Breast epithelium (tissue), 4 donors: Measurements from ENCODE around the gene GPER1. TPM values are rescaled to one million over a fixed set of nuclear protein-coding genes. Genes with fewer than 3 reads are reported as not detected.

Experiments used
- DNase-seq, 2 donors: peaks; one replicate each; pipeline ENCODE4 v3.0.0-alpha.2; 2019; ENCODE audit warnings: low spot score in 2 of 2
- H3K27ac ChIP-seq, 2 donors: fragments of 200-600 bp; sonication (generic) in 1 of 2; one replicate each; pipeline ENCODE4 v1.5.1; 2016 to 2019; ENCODE audit warnings: mild to moderate bottlenecking in 1 of 2
- H3K27me3 ChIP-seq, 2 donors: fragments of 200-600 bp; sonication (generic) in 1 of 2; one replicate each; pipeline versions ENCODE4 v1.5.1 to v1.6.0; 2017 to 2019; ENCODE audit warnings: control low read depth in 1 of 2, mild to moderate bottlenecking in 1 of 2
- H3K36me3 ChIP-seq: fragments of 200-600 bp; one replicate; pipeline ENCODE4 v1.5.1; 2019
- H3K4me1 ChIP-seq, 2 donors: fragments of 200-600 bp; sonication (generic); one replicate each; pipeline ENCODE4 v1.5.1; 2016 to 2019; ENCODE audit warnings: control low read depth in 1 of 2
- H3K4me3 ChIP-seq, 3 donors: fragments of 200-600 bp; sonication (generic); 1 replicate in 2 of 3; 2 replicates in 1 of 3; pipeline ENCODE4 v1.5.1; 2016 to 2019; ENCODE audit warnings: mild to moderate bottlenecking in 3 of 3, moderate library complexity in 2 of 3
- H3K9me3 ChIP-seq, 2 donors: fragments of 200-600 bp; sonication (generic) in 1 of 2; one replicate each; pipeline ENCODE4 v1.5.1; 2016 to 2019; ENCODE audit warnings: control low read depth in 1 of 2
- CTCF ChIP-seq, 3 donors: fragments of 450-650 bp; IDR thresholded peaks; one replicate each; pipeline ENCODE4 v1.5.1; 2016 to 2017; ENCODE audit warnings: antibody characterized with exemption in 3 of 3, mild to moderate bottlenecking in 3 of 3, moderate library complexity in 3 of 3
- POLR2A ChIP-seq: fragments of 450-650 bp; IDR thresholded peaks from one replicate; pipeline ENCODE4 v1.6.1; 2016; ENCODE audit warnings: antibody characterized with exemption, mild to moderate bottlenecking, moderate library complexity
- POLR2AphosphoS5 ChIP-seq, 3 donors: sonication (generic); formaldehyde crosslinking; IDR thresholded peaks; one replicate each; pipeline ENCODE4 v1.6.1; 2017; ENCODE audit warnings: antibody characterized with exemption in 3 of 3
- intact Hi-C: fragments of 100-400 bp; cut with DNase I; formaldehyde crosslinking; loops from one replicate; pipeline ENCODE4 v1.15.1; 2023; ENCODE audit warnings: low total_unique reads
- total RNA-seq, 3 donors: library from RNA; depleted of rRNA; stranded (reverse); fragments of >200 nt; gene quantifications; one replicate each; pipeline ENCODE4 v1.1.0, GENCODE V29; 2016

The GPER1 gene
- total RNA-seq, 3 donors from 2014 or later: 2.6 to 3.3 (median 3.2) TPM

GRCh38 chr7:1094870-1095269, 7.0 kb downstream of the GPER1 start:
- Histone ChIP-seq H3K27me3 (no peaks in the 10 kb centered on the region), H3K36me3 (no peaks in the 10 kb centered on the region), H3K27ac (no peak overlapping the region), H3K9me3 (no peaks in the 10 kb centered on the region), H3K4me3 (no peak overlapping the region), H3K4me1 (no peaks in the 10 kb centered on the region)
- intact Hi-C loops: no loop called here
- TF ChIP-seq POLR2AphosphoS5 (IDR thresholded peaks at IDR 0.05) (no peak), CTCF (IDR thresholded peaks at IDR 0.05) (no peak), POLR2A (no peak)
- no peak for DNase-seq

- DNase-seq: no peak
- TF ChIP-seq CTCF (IDR thresholded peaks at IDR 0.05) (no peak), POLR2AphosphoS5 (IDR thresholded peaks at IDR 0.05) (no peak), POLR2A (no peak)
Observed at GRCh38 chr7:1095621-1096155, 7.8 kb downstream of the GPER1 start.

GRCh38 chr7:1096156-1097119, 8.5 kb downstream of the GPER1 start:
- no peak for TF ChIP-seq POLR2A
- no peak for TF ChIP-seq CTCF (IDR thresholded peaks at IDR 0.05)
- TF ChIP-seq POLR2AphosphoS5 (IDR thresholded peaks at IDR 0.05): no peak
- no peaks in the 10 kb centered on the region for H3K27me3 ChIP-seq
- H3K4me3 ChIP-seq: peak overlapping the region in 2 of 3 donors; percentile 27 to 54
- no peaks in the 10 kb centered on the region for H3K4me1 ChIP-seq
- intact Hi-C loops: no loop called here
- peak in 1 of 2 donors; percentile 67 for DNase-seq
- H3K36me3 ChIP-seq: no peaks in the 10 kb centered on the region
- H3K9me3 ChIP-seq: no peaks in the 10 kb centered on the region
- H3K27ac ChIP-seq: peak overlapping the region in 1 of 2 donors; percentile 25

More at GRCh38 chr7:1095621-1096155, 7.8 kb downstream of the GPER1 start:
- intact Hi-C loops: no loop called here
- H3K4me3 ChIP-seq: peak overlapping the region in 2 of 3 donors; percentile 27 to 54
- no peaks in the 10 kb centered on the region for H3K9me3 ChIP-seq
- no peaks in the 10 kb centered on the region for H3K36me3 ChIP-seq
- H3K27ac ChIP-seq: peak overlapping the region in 1 of 2 donors; percentile 25
- no peaks in the 10 kb centered on the region for H3K4me1 ChIP-seq
- H3K27me3 ChIP-seq: no peaks in the 10 kb centered on the region

- H3K36me3 ChIP-seq: no peaks in the 10 kb centered on the region
- no peaks in the 10 kb centered on the region for H3K9me3 ChIP-seq
- no peak for DNase-seq
- intact Hi-C loops: no loop called here
- H3K4me3 ChIP-seq: no peak overlapping the region
- peaks cover 0 to 2% of the 10 kb centered on the region in 2 donors for H3K4me1 ChIP-seq
- H3K27ac ChIP-seq: no peak overlapping the region
- no peaks in the 10 kb centered on the region for H3K27me3 ChIP-seq
- no peak for TF ChIP-seq POLR2A
- no peak for TF ChIP-seq POLR2AphosphoS5 (IDR thresholded peaks at IDR 0.05)
- TF ChIP-seq CTCF (IDR thresholded peaks at IDR 0.05): no peak
Observed at GRCh38 chr7:1097120-1097504, 9.2 kb downstream of the GPER1 start.
